DOHH2 (cell line): Measurements from ENCODE around the gene MPC1L.

Experiments used
- CTCF ChIP-seq: fragments of 200-600 bp; sonication (generic); IDR thresholded peaks from one replicate; pipeline ENCODE4 v1.5.1; 2014; ENCODE audit warnings: antibody characterized with exemption, mild to moderate bottlenecking, low read depth, low read length; ENCODE audit not compliant: poor library complexity, severe bottlenecking
- EZH2phosphoT487 ChIP-seq: fragments of 200-600 bp; sonication (generic); IDR thresholded peaks from 2 replicates; pipeline ENCODE4 v1.6.1; 2017; ENCODE audit warnings: borderline replicate concordance, mild to moderate bottlenecking, antibody characterized with exemption, low read length, moderate library complexity, mixed read lengths

- TF ChIP-seq CTCF = no peak
- TF ChIP-seq EZH2phosphoT487 = no peak
Observed at GRCh38 chrX:40671126-40671525, 47.9 kb downstream of the MPC1L start.
